ENCODE measurements around the gene SMKR1.
"Not testable (repeated sequence)": the region's sequence is repeated elsewhere in the genome, so short reads cannot be mapped to it uniquely, and the experiment has no call there.

The SMKR1 gene

GRCh38 chr7:129522088-129522970 lies 20.0 kb downstream of the SMKR1 start:
- DNase-seq (ENCODE audit: low spot score): no peak
- CTCF ChIA-PET: no interaction called here
- POLR2A ChIA-PET (ENCODE audit: low non-redundant PET): no interaction called here
- H3K27ac ChIP-seq: no peak overlapping the region
- TF ChIP-seq CTCF (conservative IDR thresholded peaks at IDR 0.05; ENCODE audit: low read depth): no peak

- CTCF ChIA-PET: no interaction called here
- POLR2A ChIA-PET (ENCODE audit: low non-redundant PET): no interaction called here
- H3K27ac ChIP-seq: no peak overlapping the region
- no peak for TF ChIP-seq CTCF (conservative IDR thresholded peaks at IDR 0.05; ENCODE audit: low read depth)
- no peak for DNase-seq (ENCODE audit: low spot score)
Observed at GRCh38 chr7:129522971-129523340, 20.6 kb downstream of the SMKR1 start.

GRCh38 chr7:129523924-129524323 lies 21.6 kb downstream of the SMKR1 start:
- DNase-seq (ENCODE audit: low spot score): no peak
- ChIA-PET CTCF (interaction anchor here (1.0 kb wide), 1 partner anchor 86 kb away, joined by 3 read pairs; no protein-coding TSS in a partner anchor), POLR2A (ENCODE audit: low non-redundant PET) (no interaction called here)
- H3K27ac ChIP-seq: no peak overlapping the region
- TF ChIP-seq CTCF (conservative IDR thresholded peaks at IDR 0.05; ENCODE audit: low read depth): no peak

- DNase-seq (ENCODE audit: low spot score); POLR2A ChIA-PET (ENCODE audit: low non-redundant PET); H3K27ac ChIP-seq: not testable (repeated sequence)
- CTCF ChIA-PET: interaction anchor here (1.0 kb wide), 1 partner anchor 86 kb away, joined by 3 read pairs; no protein-coding TSS in a partner anchor
- peak; percentile 10; the same call in 1 of the 2 replicates for TF ChIP-seq CTCF (conservative IDR thresholded peaks at IDR 0.05; ENCODE audit: low read depth)
Observed at GRCh38 chr7:129524405-129524804, 22.1 kb downstream of the SMKR1 start.

GRCh38 chr7:129525225-129525862 lies 23.0 kb downstream of the SMKR1 start:
- POLR2A ChIA-PET (ENCODE audit: low non-redundant PET): no interaction called here
- TF ChIP-seq CTCF (conservative IDR thresholded peaks at IDR 0.05; ENCODE audit: low read depth): no peak
- CTCF ChIA-PET: no interaction called here
- DNase-seq (ENCODE audit: low spot score): no peak
- no peak overlapping the region for H3K27ac ChIP-seq

GRCh38 chr7:129529643-129530042 lies 27.3 kb downstream of the SMKR1 start:
- no peak for TF ChIP-seq CTCF (conservative IDR thresholded peaks at IDR 0.05; ENCODE audit: low read depth)
- H3K27ac ChIP-seq: no peak overlapping the region; the same call in 1 of the 2 replicates
- POLR2A ChIA-PET (ENCODE audit: low non-redundant PET): no interaction called here
- CTCF ChIA-PET: no interaction called here
- DNase-seq (ENCODE audit: low spot score): no peak
